ENCODE measurements around the gene CCDC158. TPM values are rescaled to one million over a fixed set of nuclear protein-coding genes. Genes with fewer than 3 reads are reported as not detected.

CCDC158 gene
- polyA plus RNA-seq, 2 of the 4 experiments (the other 2 are of a cell fraction) = 0.06 TPM; not detected in 1

DNA sequence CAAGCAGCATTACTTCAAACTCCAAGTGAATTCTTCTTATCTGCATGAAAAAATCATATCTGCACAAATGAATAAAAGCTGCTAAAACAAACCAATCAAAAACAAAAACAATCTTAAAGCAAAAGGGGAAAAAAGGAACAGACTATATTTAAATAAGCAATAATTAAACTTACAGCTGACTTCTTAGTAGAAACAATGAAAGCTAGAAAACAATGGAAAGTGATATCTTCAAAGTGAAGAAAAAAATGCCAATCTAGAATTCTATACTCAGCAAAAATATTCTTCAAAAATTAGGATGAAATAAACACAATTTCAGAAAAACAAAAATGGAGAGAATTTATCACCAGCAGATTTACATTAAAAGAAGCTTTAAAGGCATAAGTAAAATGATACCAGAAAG, 94.4 kb downstream of the CCDC158 start:
- POLR2A ChIA-PET = no interaction called here
- H3K4me2 ChIP-seq = no peak overlapping the region
- H3K4me3 ChIP-seq = no peak overlapping the region
- CTCF ChIA-PET = interaction anchor here (3.0 kb wide), 1 partner anchor 147 kb away, joined by 10 read pairs; no protein-coding TSS in a partner anchor
- DNase-seq (ENCODE audit: low read depth in 1 of 2, low spot score in 1 of 2) (no peak), FAIRE-seq (no peak), ATAC-seq (no peak)
- TF ChIP-seq RAD21 (conservative IDR thresholded peaks at IDR 0.05 in 1 of 2, IDR thresholded peaks at IDR 0.05 in 1 of 2) (no peak), POLR2A (IDR thresholded peaks at IDR 0.05; ENCODE audit: low read length) (no peak), HOXB13 (CRISPR knock-in tag; IDR thresholded peaks at IDR 0.05; ENCODE audit: low read depth) (no peak), CBX2 (IDR thresholded peaks at IDR 0.05; ENCODE audit: borderline replicate concordance, low read depth) (no peak), ZC3H11A (IDR thresholded peaks at IDR 0.05) (no peak)
- H3K27ac ChIP-seq = no peak overlapping the region
- peaks cover 19% of the 10 kb centered on the region for H3K9me3 ChIP-seq
- no peaks in the 10 kb centered on the region for H3K4me1 ChIP-seq

DNA sequence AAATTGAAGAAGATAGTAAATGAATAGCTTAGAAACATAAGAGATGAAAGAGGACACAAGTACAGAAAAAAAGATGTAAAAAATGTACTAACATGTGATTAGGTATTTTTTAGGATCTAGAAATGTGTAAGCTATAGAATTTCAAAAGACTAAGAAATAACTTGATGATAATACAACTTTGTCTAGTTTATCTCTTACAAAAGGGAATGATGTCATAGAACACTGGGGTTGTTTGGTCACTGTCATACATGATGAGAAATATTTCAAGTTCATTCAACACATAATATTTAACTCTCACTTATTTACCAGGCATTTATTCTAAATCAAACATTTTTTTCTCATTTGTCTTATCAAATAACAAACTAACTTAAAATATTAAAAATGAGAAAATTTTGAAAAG, 95.9 kb downstream of the CCDC158 start:
- ATAC-seq = no peak
- TF ChIP-seq HOXB13 (CRISPR knock-in tag; IDR thresholded peaks at IDR 0.05; ENCODE audit: low read depth) = no peak
- TF ChIP-seq ESRRA (IDR thresholded peaks at IDR 0.05; ENCODE audit: borderline replicate concordance, low read length) = no peak
- no peak for TF ChIP-seq CBX8 (IDR thresholded peaks at IDR 0.05)
- no peak for TF ChIP-seq SREBF2 (IDR thresholded peaks at IDR 0.05)
- no peak for TF ChIP-seq CEBPB (IDR thresholded peaks at IDR 0.05)
- TF ChIP-seq RNF2 (IDR thresholded peaks at IDR 0.05; ENCODE audit: borderline replicate concordance, low read depth) = no peak
- no peak for TF ChIP-seq KDM5A (IDR thresholded peaks at IDR 0.05)
- TF ChIP-seq, protein P1, sequence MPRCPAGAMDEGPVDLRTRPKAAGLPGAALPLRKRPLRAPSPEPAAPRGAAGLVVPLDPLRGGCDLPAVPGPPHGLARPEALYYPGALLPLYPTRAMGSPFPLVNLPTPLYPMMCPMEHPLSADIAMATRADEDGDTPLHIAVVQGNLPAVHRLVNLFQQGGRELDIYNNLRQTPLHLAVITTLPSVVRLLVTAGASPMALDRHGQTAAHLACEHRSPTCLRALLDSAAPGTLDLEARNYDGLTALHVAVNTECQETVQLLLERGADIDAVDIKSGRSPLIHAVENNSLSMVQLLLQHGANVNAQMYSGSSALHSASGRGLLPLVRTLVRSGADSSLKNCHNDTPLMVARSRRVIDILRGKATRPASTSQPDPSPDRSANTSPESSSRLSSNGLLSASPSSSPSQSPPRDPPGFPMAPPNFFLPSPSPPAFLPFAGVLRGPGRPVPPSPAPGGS (IDR thresholded peaks at IDR 0.05) = no peak
- TF ChIP-seq TFCP2L1 (CRISPR knock-in tag; IDR thresholded peaks at IDR 0.05) = no peak
- no peak for TF ChIP-seq GATA3 (IDR thresholded peaks at IDR 0.05; ENCODE audit: borderline replicate concordance)
- TF ChIP-seq ZNF302 (CRISPR knock-in tag; IDR thresholded peaks at IDR 0.05) = no peak
- no peak for TF ChIP-seq FOSL2 (IDR thresholded peaks at IDR 0.05)
- no peak for TF ChIP-seq FOSL2 (CRISPR knock-in tag; IDR thresholded peaks at IDR 0.05)
- no peak for TF ChIP-seq CHD2 (IDR thresholded peaks at IDR 0.05; ENCODE audit: low read length, partially characterized antibody)
- TF ChIP-seq MYC (IDR thresholded peaks at IDR 0.05; ENCODE audit: borderline replicate concordance, low read length) = no peak
- no peak for TF ChIP-seq ZSCAN20 (CRISPR knock-in tag; IDR thresholded peaks at IDR 0.05)
- ChIA-PET CTCF (interaction anchor here (3.0 kb wide), 1 partner anchor 145 kb away, joined by 10 read pairs; no protein-coding TSS in a partner anchor), POLR2A (no interaction called here)
- no peak overlapping the region for H3K27ac ChIP-seq
- no peak for FAIRE-seq
- peaks cover 24% of the 10 kb centered on the region for H3K9me3 ChIP-seq
- H3K4me2 ChIP-seq = no peak overlapping the region
- H3K4me1 ChIP-seq = no peaks in the 10 kb centered on the region
- no peak overlapping the region for H3K4me3 ChIP-seq
- no peak for DNase-seq (ENCODE audit: low read depth in 1 of 2, low spot score in 1 of 2)

GRCh38 chr4:76322236-76322635, 98.7 kb downstream of the CCDC158 start:
- H3K27ac ChIP-seq = no peak overlapping the region
- no peak overlapping the region for H3K4me3 ChIP-seq
- no peaks in the 10 kb centered on the region for H3K4me1 ChIP-seq
- peaks cover 30% of the 10 kb centered on the region for H3K9me3 ChIP-seq
- ATAC-seq = no peak
- H3K4me2 ChIP-seq = no peak overlapping the region
- DNase-seq (ENCODE audit: low read depth in 1 of 2, low spot score in 1 of 2) = no peak
- ChIA-PET CTCF (no interaction called here), POLR2A (no interaction called here)
- TF ChIP-seq, protein P1 (IDR thresholded peaks at IDR 0.05) = no peak
- TF ChIP-seq PHF8 (IDR thresholded peaks at IDR 0.05; ENCODE audit: borderline replicate concordance, low read depth) (no peak), RCOR1 (IDR thresholded peaks at IDR 0.05; ENCODE audit: low read depth, low read length) (no peak), HMGXB4 (CRISPR knock-in tag; IDR thresholded peaks at IDR 0.05; ENCODE audit: borderline replicate concordance) (no peak), TP53 (CRISPR knock-in tag; IDR thresholded peaks at IDR 0.05) (no peak), JUNB (IDR thresholded peaks at IDR 0.05) (no peak), TFCP2L1 (CRISPR knock-in tag; IDR thresholded peaks at IDR 0.05) (no peak), RARB (CRISPR knock-in tag; IDR thresholded peaks at IDR 0.05) (no peak)
- 22% methylated on average over 3 of the region's 3 CpGs for WGBS (ENCODE audit: missing lambda C conversion rate)
- no peak for FAIRE-seq

All from A549 (cell line).